Epithelial cell of proximal tubule (primary cell): Measurements from ENCODE around the gene GNPNAT1. TPM values are rescaled to one million over a fixed set of nuclear protein-coding genes. Genes with fewer than 3 reads are reported as not detected.

Source experiments
- DNase-seq: peaks from one replicate; pipeline ENCODE4 v3.0.0-alpha.2; 2011; ENCODE audit warnings: low read depth
- H3K4me3 ChIP-seq: 2 replicates; pipeline ENCODE4 v1.5.1; 2011; ENCODE audit warnings: low read depth, mild to moderate bottlenecking, low read length
- CTCF ChIP-seq: conservative IDR thresholded peaks from 2 replicates; pipeline ENCODE4 v1.5.1; 2012; ENCODE audit warnings: low read depth, mild to moderate bottlenecking, low read length
- total RNA-seq: library from RNA; depleted of rRNA; stranded (reverse); fragments of >200 nt; gene quantifications from 2 replicates; pipeline ENCODE4 v1.2.3, GENCODE V29; 2015

The GNPNAT1 gene
- total RNA-seq, result 35.6 and 40.9 TPM in 2 replicates

GRCh38 chr14:52791223-52792096 lies at the start of gene GNPNAT1:
GNPNAT1 (minus strand) TSS chr14:52791607; CDS start chr14:52784650, 6,957 bp downstream.
- no peak for TF ChIP-seq CTCF
- DNase-seq, result peak; percentile 63
- H3K4me3 ChIP-seq, result peak within 1 kb of the TSS; percentile 71

GRCh38 chr14:52840877-52841276 lies 49.5 kb upstream of the GNPNAT1 start:
- no peak for DNase-seq
- no peak for TF ChIP-seq CTCF
- no peak overlapping the region for H3K4me3 ChIP-seq

GRCh38 chr14:52837451-52837850 lies 46.0 kb upstream of the GNPNAT1 start:
- no peak for TF ChIP-seq CTCF

GRCh38 chr14:52836063-52836462 lies 44.7 kb upstream of the GNPNAT1 start:
- TF ChIP-seq CTCF, result no peak
- no peak overlapping the region for H3K4me3 ChIP-seq
- DNase-seq, result no peak

More at GRCh38 chr14:52837451-52837850, 46.0 kb upstream of the GNPNAT1 start:
- no peak for DNase-seq
- no peak overlapping the region for H3K4me3 ChIP-seq

GRCh38 chr14:52835122-52835903 lies 43.9 kb upstream of the GNPNAT1 start:
- H3K4me3 ChIP-seq, result no peak overlapping the region
- TF ChIP-seq CTCF, result no peak
- DNase-seq, result no peak

GRCh38 chr14:52834440-52834842 lies 43.0 kb upstream of the GNPNAT1 start:
- no peak overlapping the region for H3K4me3 ChIP-seq
- TF ChIP-seq CTCF, result no peak
- DNase-seq, result no peak
